Neural cell (in vitro differentiated cells): ENCODE results near the gene P2RY8. TPM values are rescaled to one million over a fixed set of nuclear protein-coding genes. Genes with fewer than 3 reads are reported as not detected.

Source experiments
- H2AFZ ChIP-seq: fragments of 200-600, 300-800 bp; sonication (generic), shearing (Covaris generic); 2 replicates; pipeline ENCODE4 v1.6.0; 2014; ENCODE audit warnings: low read depth, mild to moderate bottlenecking, antibody characterized with exemption, low read length, moderate library complexity
- H3F3A ChIP-seq: fragments of 200-600 bp; shearing (Covaris generic); 2 replicates; pipeline ENCODE4 v1.6.1; 2016; ENCODE audit warnings: mild to moderate bottlenecking, moderate library complexity, mixed read lengths, antibody characterized with exemption, low read length; ENCODE audit not compliant: insufficient read depth, poor library complexity, severe bottlenecking
- H3K27ac ChIP-seq: fragments of 200-600, 300-800 bp; sonication (generic), shearing (Covaris generic); 2 replicates; pipeline ENCODE4 v1.5.1; 2014; ENCODE audit warnings: mild to moderate bottlenecking, low read length, moderate library complexity
- H3K27me3 ChIP-seq: fragments of 300-800, 200-600 bp; sonication (generic), shearing (Covaris generic); 2 replicates; pipeline ENCODE4 v1.6.0; 2014; ENCODE audit warnings: mild to moderate bottlenecking, low read depth, low read length, moderate library complexity; ENCODE audit not compliant: insufficient read depth
- H3K36me3 ChIP-seq: fragments of 300-800, 200-600 bp; sonication (generic), shearing (Covaris generic); 2 replicates; pipeline ENCODE4 v1.5.1; 2014; ENCODE audit warnings: mild to moderate bottlenecking, antibody characterized with exemption, low read length, moderate library complexity; ENCODE audit not compliant: insufficient read depth
- H3K4me2 ChIP-seq: fragments of 300-800, 200-600 bp; sonication (generic), shearing (Covaris generic); 2 replicates; pipeline ENCODE4 v1.6.0; 2014; ENCODE audit warnings: mild to moderate bottlenecking, low read length
- H3K4me3 ChIP-seq: fragments of 300-800, 200-600 bp; sonication (generic), shearing (Covaris generic); 2 replicates; pipeline ENCODE4 v1.5.1; 2014; ENCODE audit warnings: mild to moderate bottlenecking, low read length, moderate library complexity
- H3K79me2 ChIP-seq: fragments of 200-600 bp; shearing (Covaris generic); replicated peaks from 2 replicates; pipeline ENCODE4 v1.6.0; 2014; ENCODE audit warnings: mild to moderate bottlenecking, low read length, moderate library complexity; ENCODE audit not compliant: insufficient read depth
- H3K9ac ChIP-seq: fragments of 300-800, 200-600 bp; sonication (generic), shearing (Covaris generic); 2 replicates; pipeline ENCODE4 v1.6.1; 2016; ENCODE audit warnings: mild to moderate bottlenecking, low read length, mixed read lengths
- H3K9me2 ChIP-seq: fragments of 200-600 bp; shearing (Covaris generic); 2 replicates; pipeline ENCODE4 v1.6.1; 2016; ENCODE audit warnings: mild to moderate bottlenecking, low read length, mixed read lengths; ENCODE audit not compliant: insufficient read depth
- H3K9me3 ChIP-seq: fragments of 200-600, 300-800 bp; sonication (generic), shearing (Covaris generic); 2 replicates; pipeline ENCODE4 v1.6.1; 2016; ENCODE audit warnings: mild to moderate bottlenecking, mixed run types, low read length, moderate library complexity, mixed read lengths
- H4K20me1 ChIP-seq: fragments of 200-600 bp; shearing (Covaris generic); 2 replicates; pipeline ENCODE4 v1.6.1; 2016; ENCODE audit warnings: mild to moderate bottlenecking, mixed run types; ENCODE audit not compliant: insufficient read depth
- CTCF ChIP-seq: fragments of 450-650 bp; IDR thresholded peaks from 2 replicates; pipeline ENCODE4 v1.5.1; 2014; ENCODE audit warnings: antibody characterized with exemption, mild to moderate bottlenecking, moderate library complexity; ENCODE audit not compliant: poor library complexity, severe bottlenecking
- EP300 ChIP-seq: fragments of 450-650 bp; conservative IDR thresholded peaks from 2 replicates; pipeline ENCODE4 v1.6.1; 2014; ENCODE audit warnings: antibody characterized with exemption, mild to moderate bottlenecking, moderate library complexity; ENCODE audit not compliant: poor library complexity, severe bottlenecking
- EZH2 ChIP-seq: fragments of 200-600, 300-800 bp; shearing (Covaris generic), sonication (generic); IDR thresholded peaks from 2 replicates; pipeline ENCODE4 v1.6.1; 2014; ENCODE audit warnings: antibody characterized with exemption, low read length, borderline replicate concordance, mild to moderate bottlenecking; ENCODE audit not compliant: insufficient read depth, poor library complexity, severe bottlenecking
- MXI1 ChIP-seq: fragments of 450-650 bp; conservative IDR thresholded peaks from 2 replicates; pipeline ENCODE4 v1.6.1; 2014; ENCODE audit warnings: antibody characterized with exemption, mild to moderate bottlenecking; ENCODE audit not compliant: poor library complexity, severe bottlenecking
- POLR2AphosphoS5 ChIP-seq: IDR thresholded peaks from 2 replicates; pipeline ENCODE4 v1.6.1; 2012
- RAD21 ChIP-seq: fragments of 450-650 bp; conservative IDR thresholded peaks from 2 replicates; pipeline ENCODE4 v1.6.1; 2014; ENCODE audit warnings: antibody characterized with exemption, mild to moderate bottlenecking, moderate library complexity
- REST ChIP-seq: IDR thresholded peaks from 2 replicates; pipeline ENCODE4 v1.6.1; 2012; ENCODE audit warnings: borderline replicate concordance
- SMC3 ChIP-seq: fragments of 450-650 bp; conservative IDR thresholded peaks from 2 replicates; pipeline ENCODE4 v1.6.1; 2014; ENCODE audit warnings: antibody characterized with exemption, mild to moderate bottlenecking, moderate library complexity; ENCODE audit not compliant: poor library complexity
- TAF1 ChIP-seq: IDR thresholded peaks from 2 replicates; pipeline ENCODE4 v1.6.1; 2012; ENCODE audit warnings: low read depth
- polyA plus RNA-seq: library from polyadenylated mRNA; depleted of rRNA; stranded (reverse); fragments of >200 nt; gene quantifications from 2 replicates; pipeline ENCODE4 v1.2.3, GENCODE V29; 2014

The P2RY8 gene
- polyA plus RNA-seq, 1 donor from 2014 or later: not detected

- Histone ChIP-seq H3K27ac (no peak overlapping the region), H3K4me3 (no peak overlapping the region), H3K4me2 (no peak overlapping the region), H4K20me1 (no peaks in the 10 kb centered on the region), H3K9ac (no peak overlapping the region), H3K9me3 (peaks cover 4% of the 10 kb centered on the region), H3K36me3 (peaks cover 17% of the 10 kb centered on the region), H3F3A (no peaks in the 10 kb centered on the region), H3K27me3 (no peaks in the 10 kb centered on the region), H3K9me2 (no peaks in the 10 kb centered on the region), H2AFZ (no peak overlapping the region), H3K79me2 (no peaks in the 10 kb centered on the region)
- TF ChIP-seq TAF1 (no peak), EZH2 (no peak), EP300 (no peak), POLR2AphosphoS5 (no peak), SMC3 (no peak), MXI1 (no peak), RAD21 (no peak), CTCF (no peak), REST (no peak)
Observed at GRCh38 chrX:1424147-1424851, 112.7 kb downstream of the P2RY8 start.

GRCh38 chrX:1423215-1423614 lies 113.8 kb downstream of the P2RY8 start:
- H3K9me2 ChIP-seq: no peaks in the 10 kb centered on the region
- peaks cover 17% of the 10 kb centered on the region for H3K36me3 ChIP-seq
- H3K4me2 ChIP-seq: no peak overlapping the region
- H4K20me1 ChIP-seq: no peaks in the 10 kb centered on the region
- H3K9ac ChIP-seq: no peak overlapping the region
- no peak overlapping the region for H3K27ac ChIP-seq
- H2AFZ ChIP-seq: no peak overlapping the region
- no peaks in the 10 kb centered on the region for H3F3A ChIP-seq
- no peak overlapping the region for H3K4me3 ChIP-seq
- H3K27me3 ChIP-seq: no peaks in the 10 kb centered on the region
- TF ChIP-seq SMC3 (no peak), TAF1 (no peak), EP300 (no peak), EZH2 (no peak), RAD21 (no peak), CTCF (no peak), REST (no peak), POLR2AphosphoS5 (no peak), MXI1 (no peak)
- peaks cover 4% of the 10 kb centered on the region for H3K9me3 ChIP-seq
- no peaks in the 10 kb centered on the region for H3K79me2 ChIP-seq
